Glutamatergic neuron (in vitro differentiated cells): ENCODE data around the gene PCIF1. TPM values are rescaled to one million over a fixed set of nuclear protein-coding genes. Genes with fewer than 3 reads are reported as not detected.
"Not testable (repeated sequence)": the region's sequence is repeated elsewhere in the genome, so short reads cannot be mapped to it uniquely, and the experiment has no call there.

Source experiments
- DNase-seq: peaks from one replicate; pipeline ENCODE4 v3.0.0; 2022
- H3K27ac Mint-ChIP-seq: one replicate; pipeline ENCODE4 v1.8.0; 2020; ENCODE audit warnings: mild to moderate bottlenecking, mixed read lengths, inconsistent platforms; ENCODE audit not compliant: unreplicated experiment
- H3K27me3 Mint-ChIP-seq: one replicate; pipeline ENCODE4 v1.8.0; 2020; ENCODE audit warnings: mild to moderate bottlenecking, moderate library complexity, mixed read lengths, inconsistent platforms; ENCODE audit not compliant: unreplicated experiment
- H3K36me3 Mint-ChIP-seq: one replicate; pipeline ENCODE4 v1.8.0; 2020; ENCODE audit warnings: mild to moderate bottlenecking, mixed read lengths, inconsistent platforms; ENCODE audit not compliant: unreplicated experiment
- H3K4me1 Mint-ChIP-seq: one replicate; pipeline ENCODE4 v1.8.0; 2020; ENCODE audit warnings: mild to moderate bottlenecking, low read depth, mixed read lengths, inconsistent platforms; ENCODE audit not compliant: unreplicated experiment
- H3K4me3 Mint-ChIP-seq: one replicate; pipeline ENCODE4 v1.8.0; 2020; ENCODE audit warnings: mild to moderate bottlenecking, mixed read lengths, inconsistent platforms; ENCODE audit not compliant: unreplicated experiment
- H3K9me3 Mint-ChIP-seq: one replicate; pipeline ENCODE4 v1.8.0; 2020; ENCODE audit warnings: mild to moderate bottlenecking, moderate library complexity, mixed read lengths, inconsistent platforms; ENCODE audit not compliant: unreplicated experiment
- CTCF ChIP-seq: fragments of 200-600 bp; sonication (generic); IDR thresholded peaks from one replicate; pipeline ENCODE4 v1.5.0; 2021; ENCODE audit not compliant: partially characterized antibody, unreplicated experiment
- total RNA-seq: library from RNA; stranded (reverse); fragmentation: NEBNext Ultra II Directional; extraction: Animal tissue kit (Norgen Biotek cat#: 25700); gene quantifications from one replicate; pipeline ENCODE4 v1.2.1, GENCODE V29; 2021; ENCODE audit not compliant: unreplicated experiment

Gene PCIF1
- total RNA-seq, 1 donor from 2014 or later, result 37.6 TPM

DNA sequence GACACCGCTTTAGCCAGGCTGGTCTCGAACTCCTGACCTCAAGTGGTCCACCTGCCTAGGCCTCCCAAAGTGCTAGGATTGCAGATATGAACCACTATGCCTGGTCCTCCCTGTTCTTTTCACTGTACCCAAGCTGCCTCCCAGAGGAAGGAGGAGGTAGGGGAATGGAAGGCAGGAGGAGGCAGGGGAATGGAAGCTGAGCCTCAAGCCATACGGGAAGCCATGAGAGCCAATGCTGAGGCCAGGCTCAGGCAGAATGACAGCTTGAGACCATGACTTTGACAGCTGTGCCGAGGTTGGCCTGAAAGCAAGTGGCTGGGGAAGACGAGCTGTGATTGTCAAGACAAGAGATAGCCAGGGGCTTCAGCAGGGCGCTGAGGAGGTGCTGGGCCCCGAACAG lies 51.1 kb downstream of the PCIF1 start:
- H3K4me1 Mint-ChIP-seq, result peaks cover 11% of the 10 kb centered on the region
- peak; percentile 56 for DNase-seq
- H3K4me3 Mint-ChIP-seq, result no peak overlapping the region
- peaks cover 1% of the 10 kb centered on the region for H3K27me3 Mint-ChIP-seq
- no peaks in the 10 kb centered on the region for H3K36me3 Mint-ChIP-seq
- H3K9me3 Mint-ChIP-seq, result peaks cover 6% of the 10 kb centered on the region
- TF ChIP-seq CTCF, result no peak
- peak overlapping the region; percentile 22 for H3K27ac Mint-ChIP-seq

DNA sequence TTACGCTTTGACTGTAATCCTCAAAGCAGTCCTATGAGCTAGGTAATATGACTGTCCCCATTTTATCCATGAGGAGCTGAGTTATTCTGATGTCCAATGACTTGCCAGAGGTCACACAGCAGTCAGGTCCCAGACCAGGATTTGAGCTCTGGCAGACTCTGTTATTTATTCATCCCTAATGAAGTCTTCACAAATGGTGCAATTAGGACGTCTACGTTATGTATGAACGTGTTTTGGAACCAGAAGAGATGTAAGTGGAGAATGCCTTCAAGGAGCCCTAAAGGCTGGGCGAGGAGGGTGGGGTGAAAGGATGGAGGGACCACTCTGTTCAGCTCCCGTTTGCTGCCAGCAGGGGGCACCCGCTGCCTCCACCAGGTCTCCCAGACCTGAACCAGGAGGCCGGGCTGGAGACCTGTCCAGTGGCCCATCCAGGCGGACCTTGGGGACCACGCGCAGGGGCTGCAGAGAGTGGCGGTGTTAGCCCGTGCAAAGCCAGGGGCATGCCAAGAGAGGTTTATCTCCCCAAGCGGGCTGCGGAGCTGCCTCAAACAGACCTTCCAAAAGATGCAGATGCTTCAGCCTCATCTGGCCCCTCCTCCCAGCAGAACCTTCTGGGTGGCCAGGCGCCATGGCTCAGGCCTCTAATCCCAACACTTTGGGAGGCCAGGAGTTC lies 52.8 kb downstream of the PCIF1 start:
- Mint-ChIP-seq H3K27ac (no peak overlapping the region), H3K4me3 (no peak overlapping the region), H3K4me1 (peaks cover 11% of the 10 kb centered on the region), H3K36me3 (no peaks in the 10 kb centered on the region), H3K27me3 (peaks cover 1% of the 10 kb centered on the region), H3K9me3 (peaks cover 6% of the 10 kb centered on the region)
- peak; percentile 90 for TF ChIP-seq CTCF
- DNase-seq, result peak; percentile 88

DNA sequence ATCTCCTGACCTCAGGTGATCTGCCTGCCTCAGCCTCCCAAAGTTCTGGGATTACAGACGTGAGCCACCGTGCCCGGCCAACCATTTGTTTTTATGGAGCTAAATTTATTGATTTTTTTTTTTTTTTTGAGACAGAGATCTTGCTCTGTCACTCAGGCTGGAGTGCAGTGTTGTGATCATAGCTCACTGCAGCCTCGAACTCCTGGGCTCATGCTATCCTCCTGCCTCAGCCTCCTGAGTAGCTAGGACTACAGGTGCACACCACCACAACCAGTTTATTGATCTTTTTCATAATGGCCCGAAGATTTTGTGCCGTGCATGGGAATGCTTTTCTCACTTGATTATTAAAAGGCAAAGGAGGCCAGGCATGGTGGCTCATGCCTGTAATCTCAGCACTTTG lies 54.3 kb downstream of the PCIF1 start:
- not testable (repeated sequence) for H3K27ac Mint-ChIP-seq, H3K4me1 Mint-ChIP-seq, DNase-seq, H3K27me3 Mint-ChIP-seq, H3K4me3 Mint-ChIP-seq, H3K36me3 Mint-ChIP-seq, H3K9me3 Mint-ChIP-seq

GRCh38 chr20:45991616-45992015 lies 57.1 kb downstream of the PCIF1 start:
- Mint-ChIP-seq H3K9me3 (peaks cover 4% of the 10 kb centered on the region), H3K4me1 (peaks cover 3% of the 10 kb centered on the region), H3K27ac (no peak overlapping the region), H3K36me3 (no peaks in the 10 kb centered on the region), H3K27me3 (no peaks in the 10 kb centered on the region), H3K4me3 (no peak overlapping the region)
- no peak for TF ChIP-seq CTCF
- no peak for DNase-seq

GRCh38 chr20:45993197-45993951 lies 58.9 kb downstream of the PCIF1 start:
- Mint-ChIP-seq H3K4me1 (peaks cover 3% of the 10 kb centered on the region), H3K36me3 (no peaks in the 10 kb centered on the region), H3K27me3 (no peaks in the 10 kb centered on the region), H3K9me3 (peaks cover 4% of the 10 kb centered on the region), H3K27ac (no peak overlapping the region), H3K4me3 (no peak overlapping the region)
- DNase-seq, result no peak
- no peak for TF ChIP-seq CTCF
